Stimulated activated CD8-positive, alpha-beta memory T cell treated with anti-CD3 and anti-CD28 coated beads, Interleukin-4, amount 100 ng/mL, for 24 hours (primary cell): ENCODE data around the gene OR52A1.

Source experiments
- DNase-seq: peaks from one replicate; pipeline ENCODE4 v3.0.0-alpha.2; 2020; ENCODE audit warnings: low read depth

The OR52A1 gene

GRCh38 chr11:5131584-5132335, 22.8 kb downstream of the OR52A1 start:
- DNase-seq: no peak

- no peak for DNase-seq
Measured at GRCh38 chr11:5129457-5129877, 25.1 kb downstream of the OR52A1 start.

GRCh38 chr11:5124891-5125620, 29.5 kb downstream of the OR52A1 start:
- no peak for DNase-seq

- DNase-seq: peak; percentile 24
Measured at GRCh38 chr11:5123802-5124521, 30.6 kb downstream of the OR52A1 start.

- DNase-seq: no peak
Measured at GRCh38 chr11:5118893-5119292, 35.7 kb downstream of the OR52A1 start.

GRCh38 chr11:5117588-5117987, 37.0 kb downstream of the OR52A1 start:
- no peak for DNase-seq

GRCh38 chr11:5115339-5115738, 39.2 kb downstream of the OR52A1 start:
- no peak for DNase-seq

- no peak for DNase-seq
Measured at GRCh38 chr11:5107285-5107684, 47.3 kb downstream of the OR52A1 start.

- no peak for DNase-seq
Measured at GRCh38 chr11:5103066-5103465, 51.5 kb downstream of the OR52A1 start.

- DNase-seq: no peak
Measured at GRCh38 chr11:5102246-5102645, 52.3 kb downstream of the OR52A1 start.

- no peak for DNase-seq
Measured at GRCh38 chr11:5096011-5096410, 58.5 kb downstream of the OR52A1 start.
